NCI-H2029 (cell line): ENCODE results near the gene LMBRD1.
"Not testable (repeated sequence)": the region's sequence is repeated elsewhere in the genome, so short reads cannot be mapped to it uniquely, and the experiment has no call there.

Source experiments
- DNase-seq: peaks from one replicate; lab custom pipeline; 2025; lab: John Stamatoyannopoulos, UW

LMBRD1 gene

DNA sequence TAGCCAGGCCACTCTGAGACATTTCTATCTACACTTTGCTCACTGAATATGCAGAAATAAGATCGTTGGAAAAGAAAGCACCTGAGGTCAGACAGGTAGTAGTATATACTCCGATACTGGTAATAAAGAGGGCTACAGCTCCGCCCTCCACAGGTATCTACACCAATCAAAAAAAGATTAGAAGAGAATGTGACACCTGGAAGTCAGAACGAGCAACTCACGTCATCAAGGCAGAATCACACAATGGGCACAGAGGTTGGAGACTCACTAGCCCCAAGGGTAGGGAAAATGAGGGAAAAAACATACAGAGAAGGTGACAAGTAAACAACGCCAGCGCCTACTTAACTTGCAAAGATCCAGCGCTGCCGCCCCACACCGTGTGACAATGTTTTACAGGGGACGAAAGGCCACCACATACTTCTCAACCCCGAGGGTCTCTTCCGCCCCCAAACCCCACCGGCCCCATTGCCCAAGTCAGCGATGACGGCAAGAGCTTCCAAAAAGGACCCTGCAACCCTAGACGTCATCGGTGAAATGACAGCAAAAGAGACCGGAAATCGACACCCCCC, 653 bp downstream of the LMBRD1 start:
- DNase-seq, result peak; percentile 91

GRCh38 chr6:69795469-69796072, 1.2 kb downstream of the LMBRD1 start:
- DNase-seq, result no peak

GRCh38 chr6:69792292-69792691, 4.5 kb downstream of the LMBRD1 start:
- no peak for DNase-seq

DNA sequence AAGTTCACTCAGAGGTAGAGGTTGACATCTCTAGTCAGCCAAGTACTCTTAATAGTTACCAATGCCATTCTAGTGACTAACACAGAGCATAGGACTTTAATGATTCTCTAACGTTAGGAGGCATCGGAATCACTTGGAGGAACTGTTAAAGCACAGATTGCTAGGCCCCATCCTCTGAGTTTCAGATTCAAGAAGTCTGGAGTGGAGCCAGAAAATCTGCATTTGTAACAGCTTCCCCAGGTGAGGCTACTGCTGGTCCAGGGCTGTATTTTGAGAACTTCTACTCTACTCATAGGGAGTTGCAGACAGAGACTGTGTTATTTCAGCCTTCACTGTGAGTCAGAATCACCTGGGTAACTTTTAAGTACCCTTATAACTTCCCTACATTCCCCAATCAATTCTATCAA, 5.7 kb downstream of the LMBRD1 start:
- DNase-seq, result no peak

DNA sequence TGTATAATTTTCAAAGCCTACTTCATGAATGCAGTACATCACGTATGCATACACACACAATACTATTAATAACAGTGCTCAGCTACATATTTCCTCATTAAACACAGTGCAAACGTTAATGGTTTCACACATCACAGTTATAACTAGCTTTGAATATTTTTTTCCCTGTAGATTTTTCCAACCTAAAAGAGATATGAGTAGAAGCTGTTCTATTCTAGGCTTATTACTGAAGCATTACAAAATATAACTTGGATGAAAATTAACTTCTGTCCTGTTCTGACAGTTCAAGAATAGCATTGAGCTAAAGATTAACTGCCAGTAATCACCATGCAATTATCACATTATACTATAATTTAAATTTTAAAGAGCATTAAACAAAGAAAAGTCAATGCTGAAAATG, 6.2 kb downstream of the LMBRD1 start:
- no peak for DNase-seq

DNA sequence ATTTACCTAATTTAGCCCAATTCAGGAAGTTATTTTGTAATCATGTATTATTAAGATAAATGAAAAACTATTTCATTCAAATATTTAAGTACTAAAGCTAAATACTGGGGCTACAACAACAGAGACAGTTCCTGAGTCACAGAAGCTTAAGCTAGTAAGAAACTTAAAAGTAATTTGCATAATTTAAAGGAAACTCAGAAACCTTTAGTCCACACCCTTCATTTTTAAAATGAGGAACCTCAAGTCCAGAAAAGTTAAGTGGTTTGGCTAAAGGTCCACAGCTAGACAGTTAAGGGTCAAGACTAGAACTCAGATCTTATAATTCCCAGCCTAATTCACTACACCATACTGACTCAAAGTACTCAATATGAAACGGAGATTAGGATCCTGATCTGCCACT, 7.2 kb downstream of the LMBRD1 start:
- no peak for DNase-seq

GRCh38 chr6:69787436-69787835, 9.4 kb downstream of the LMBRD1 start:
- DNase-seq, result not testable (repeated sequence)

GRCh38 chr6:69785697-69786096, 11.1 kb downstream of the LMBRD1 start:
- DNase-seq, result no peak

DNA sequence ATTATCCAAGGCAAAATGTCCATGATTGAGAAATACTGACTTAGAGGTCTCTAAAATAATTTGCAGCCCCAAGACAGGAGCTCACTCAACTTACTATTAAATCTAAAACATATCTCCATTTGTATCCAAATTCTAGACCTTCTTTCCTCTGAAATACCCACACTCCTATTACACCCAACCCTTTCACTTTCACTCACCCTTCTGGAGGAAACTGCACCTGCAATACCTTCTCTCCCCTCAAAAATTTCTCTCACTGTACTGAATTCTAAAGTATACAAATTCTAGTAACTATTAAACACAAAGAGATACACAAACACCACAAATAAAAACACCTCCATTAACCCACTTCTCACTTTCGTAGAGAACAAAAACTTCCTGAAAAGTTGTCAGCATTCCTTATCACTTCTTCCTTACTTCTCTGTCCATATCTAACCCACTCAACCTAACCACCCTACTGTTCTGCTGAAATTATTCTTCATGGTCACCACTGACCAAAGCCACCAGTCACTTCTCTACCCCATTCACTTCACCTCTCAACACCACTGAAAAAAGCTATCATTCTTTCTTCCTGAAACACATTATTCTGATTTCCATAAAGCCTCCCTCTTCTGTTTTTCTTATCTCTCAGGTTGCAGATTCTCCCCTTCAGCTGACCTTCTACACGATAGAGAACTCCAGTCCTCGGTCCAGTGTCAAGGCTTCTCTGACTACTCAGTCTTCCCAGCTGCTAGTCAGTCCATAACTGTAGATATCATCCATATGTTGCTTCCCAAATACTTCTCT, 12.0 kb downstream of the LMBRD1 start:
- DNase-seq, result no peak

- no peak for DNase-seq
Observed at GRCh38 chr6:69783108-69783507, 13.7 kb downstream of the LMBRD1 start.

DNA sequence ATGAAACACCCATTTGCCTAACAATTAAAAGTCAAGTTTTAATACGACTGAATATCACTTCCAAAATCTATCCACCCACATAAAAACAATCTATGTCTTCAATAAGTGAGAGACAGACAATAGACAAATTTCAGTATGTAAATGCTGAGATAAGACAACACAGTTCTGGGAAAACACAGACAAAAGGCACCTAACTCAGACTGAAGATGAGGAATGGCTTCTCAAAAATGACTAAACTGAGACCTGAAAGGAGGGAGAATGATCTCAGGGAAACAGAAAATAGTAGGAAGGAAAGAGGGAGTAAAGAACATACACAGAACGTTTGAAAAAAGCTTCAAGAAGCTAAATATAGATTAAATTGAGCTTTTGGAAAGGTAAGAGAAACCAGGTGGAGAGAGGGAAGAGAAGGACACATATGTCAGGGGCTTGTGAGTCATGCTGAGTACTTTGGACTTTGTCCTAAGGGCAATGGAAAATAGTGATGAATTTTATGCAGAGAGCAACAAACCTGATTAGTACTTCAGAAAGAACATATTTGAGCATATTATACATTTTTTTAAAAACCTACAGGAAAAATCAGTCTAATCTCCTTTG, 16.1 kb downstream of the LMBRD1 start:
- no peak for DNase-seq

DNA sequence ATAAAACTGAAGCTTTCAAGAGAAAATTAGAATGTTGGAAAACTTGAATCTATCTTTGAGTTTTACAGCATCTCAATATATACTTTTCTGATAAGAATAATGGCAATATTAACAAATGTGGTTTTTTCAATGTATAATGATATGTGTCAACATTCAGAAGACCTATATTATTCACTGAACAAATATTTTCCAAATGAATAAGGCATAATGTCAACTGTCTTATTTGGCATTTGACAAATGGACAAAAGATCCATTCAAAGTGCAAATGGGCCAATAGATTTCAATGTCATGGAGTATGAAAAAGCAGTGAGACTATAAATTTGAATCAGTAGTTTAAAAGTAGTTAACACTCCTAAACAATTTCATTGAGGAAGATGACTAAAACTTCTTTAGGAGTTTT, 20.9 kb downstream of the LMBRD1 start:
- no peak for DNase-seq

GRCh38 chr6:69775585-69775849, 21.3 kb downstream of the LMBRD1 start:
- no peak for DNase-seq

DNA sequence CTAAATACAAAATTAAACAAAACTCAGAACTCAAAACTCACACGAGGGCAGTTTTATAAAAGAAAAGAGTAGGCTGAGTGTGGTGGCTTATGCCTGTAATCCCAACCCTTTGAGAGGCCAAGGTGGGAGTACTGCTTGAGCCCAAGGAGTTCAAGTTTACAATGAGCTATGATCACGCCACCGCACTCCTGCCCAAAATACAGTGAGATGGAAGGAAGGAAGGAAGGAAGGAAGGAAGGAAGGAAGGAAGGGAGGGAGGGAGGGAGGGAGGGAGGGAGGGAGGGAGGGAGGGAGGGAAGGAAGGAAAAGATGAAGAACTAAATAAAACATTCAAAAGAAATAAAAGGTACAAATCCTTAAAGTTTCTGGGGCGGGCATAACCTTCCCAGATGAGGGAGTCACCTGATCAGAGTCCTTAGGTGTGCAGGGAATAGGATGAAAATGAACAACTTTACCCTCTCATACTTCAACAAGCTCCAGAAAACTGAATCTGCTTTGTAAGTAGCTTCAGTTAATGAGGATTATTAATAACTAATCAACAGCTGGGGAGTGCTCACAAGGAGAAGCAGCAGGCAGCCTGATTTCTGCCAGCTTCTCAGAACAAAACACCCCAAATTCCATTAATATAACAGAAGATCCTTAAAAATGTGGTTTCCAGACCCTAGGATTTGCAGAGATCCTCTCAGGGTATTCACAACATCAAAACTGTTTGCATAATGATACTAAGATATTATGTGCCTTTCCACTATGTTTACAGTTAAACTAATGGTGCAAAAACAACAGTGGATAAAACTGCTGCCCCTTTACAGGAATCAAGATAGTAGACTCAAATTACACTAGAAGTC, 21.8 kb downstream of the LMBRD1 start:
- DNase-seq, result no peak

DNA sequence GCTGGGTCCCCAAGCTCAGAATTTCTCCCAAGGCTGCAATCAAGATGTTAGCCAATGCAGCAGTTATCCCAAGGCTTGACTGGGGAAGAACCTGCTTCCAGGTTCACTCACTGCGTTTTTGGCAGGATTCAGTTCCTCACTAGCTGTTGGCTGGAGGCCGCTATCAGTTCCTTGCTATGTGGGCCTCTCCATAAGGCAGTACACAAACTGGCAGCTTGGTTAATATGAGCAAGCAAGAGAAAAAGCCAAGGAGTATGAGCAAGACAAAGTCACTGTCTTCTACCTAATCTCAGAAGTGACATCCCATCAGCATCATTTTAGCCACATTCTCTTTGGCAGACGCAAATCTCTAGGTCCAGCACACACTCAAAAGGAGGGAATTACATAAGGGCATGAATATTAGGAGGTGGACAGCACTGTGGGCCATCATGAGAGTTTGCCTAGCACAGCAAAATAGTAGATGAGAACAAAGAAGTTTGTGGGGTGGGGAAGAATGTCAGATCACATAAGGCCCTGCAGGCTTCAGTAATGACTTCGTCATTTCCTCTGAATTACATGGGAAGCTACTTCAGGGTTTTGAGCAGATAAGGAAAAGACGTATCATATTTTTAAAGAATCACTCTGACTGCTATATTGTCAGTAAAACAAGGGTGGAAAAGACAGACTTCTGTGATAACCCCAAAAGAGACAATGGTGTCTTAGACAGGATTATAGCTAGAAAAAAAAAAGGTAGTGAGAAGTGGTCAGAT, 25.5 kb downstream of the LMBRD1 start:
- DNase-seq, result no peak

DNA sequence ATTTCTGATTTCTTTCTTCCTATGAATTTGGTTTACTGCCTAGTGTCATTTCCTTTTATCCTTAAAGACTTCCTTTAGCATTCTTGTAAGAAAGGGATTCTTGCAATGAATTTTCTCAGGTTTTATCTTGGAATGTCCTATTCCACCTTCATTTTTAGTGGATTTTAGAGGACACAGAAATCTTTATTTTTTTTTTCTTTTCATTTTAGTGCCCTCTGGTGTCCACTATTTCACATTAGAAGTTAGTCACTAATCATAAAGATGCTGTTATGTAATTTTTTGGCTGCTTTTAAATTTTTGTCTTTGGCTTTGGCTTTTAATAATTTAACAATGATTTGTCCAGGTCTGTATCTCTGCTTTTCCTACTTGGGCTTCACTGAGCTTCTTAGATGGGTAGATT, 28.1 kb downstream of the LMBRD1 start:
- DNase-seq, result no peak

DNA sequence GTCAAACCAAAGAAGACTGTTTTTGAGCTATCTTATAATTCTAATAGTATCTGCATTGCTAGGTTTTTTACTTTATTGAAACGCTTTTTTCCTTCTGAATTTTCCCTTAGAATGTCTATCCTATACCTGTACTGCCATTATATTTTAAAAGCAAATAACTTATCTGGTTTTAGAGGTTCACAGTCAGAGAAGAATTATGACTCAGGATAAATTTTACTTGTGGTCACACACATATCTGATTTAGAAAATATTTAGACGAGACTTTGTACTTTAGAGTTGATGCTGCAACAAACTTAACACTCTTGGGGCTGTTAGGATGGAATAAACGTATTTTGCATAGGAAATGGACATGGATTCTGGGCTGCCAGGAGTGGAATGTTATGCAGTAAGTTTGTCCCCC, 33.0 kb downstream of the LMBRD1 start:
- no peak for DNase-seq

DNA sequence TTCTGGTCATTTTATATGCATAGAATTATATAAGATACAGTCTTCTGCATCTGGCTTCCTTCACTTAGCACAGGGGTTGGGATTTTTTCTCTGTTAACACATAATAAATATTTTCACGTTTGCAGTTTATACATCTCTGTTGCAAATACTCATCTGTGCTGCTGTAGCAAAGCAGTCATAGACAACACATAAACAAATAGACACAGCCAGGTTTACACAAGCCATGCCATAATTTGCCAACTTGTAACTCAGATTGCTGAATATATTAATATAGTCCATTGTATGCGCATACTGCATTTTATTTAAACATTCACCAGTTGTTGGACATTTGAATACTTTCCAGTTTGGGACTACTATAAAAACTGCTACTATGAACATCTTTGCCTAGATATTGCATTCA, 35.0 kb downstream of the LMBRD1 start:
- no peak for DNase-seq

- no peak for DNase-seq
Observed at GRCh38 chr6:69758214-69758613, 38.6 kb downstream of the LMBRD1 start.

- no peak for DNase-seq
Observed at GRCh38 chr6:69756907-69757306, 39.9 kb downstream of the LMBRD1 start.

DNA sequence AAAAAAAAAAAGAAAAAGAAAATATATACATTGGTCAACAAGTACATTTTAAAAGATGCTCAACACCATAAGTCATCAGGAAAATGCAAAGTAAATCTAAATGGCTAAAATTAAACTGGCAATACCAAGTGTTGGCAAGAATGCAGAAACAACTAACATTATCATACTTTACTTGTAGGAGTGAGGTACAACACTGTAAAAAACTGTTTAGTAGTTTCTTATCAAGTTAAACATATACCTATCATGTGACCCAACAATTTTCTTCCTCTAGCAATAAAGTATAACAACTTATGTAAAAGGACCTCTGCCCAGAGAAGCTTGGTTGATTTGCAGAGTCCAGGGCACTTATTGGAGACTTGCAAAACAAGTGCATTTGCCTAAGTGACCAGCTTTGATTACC, 40.4 kb downstream of the LMBRD1 start:
- no peak for DNase-seq

DNA sequence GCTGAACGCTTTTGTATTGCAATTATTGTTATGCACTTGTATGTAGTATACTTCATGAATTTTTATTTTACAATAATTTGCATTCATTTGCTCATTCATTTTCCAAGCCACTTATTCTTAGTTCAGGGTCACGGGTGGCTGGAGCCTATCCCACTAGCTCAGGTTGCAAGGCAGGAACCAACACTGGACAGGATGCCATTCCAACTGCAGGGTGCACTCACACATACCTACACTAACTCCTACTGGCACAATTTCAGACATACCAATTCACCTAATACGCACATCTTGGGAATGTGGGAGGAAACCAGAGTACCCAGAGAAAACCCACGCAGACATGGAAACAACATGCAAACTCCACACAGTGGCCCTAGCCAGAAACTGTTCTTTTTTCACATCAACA, 61.8 kb downstream of the LMBRD1 start:
- no peak for DNase-seq
